ENCODE measurements around the gene ZNF423.

GRCh38 chr16:49857423-49858181, 1.7 kb upstream of the ZNF423 start:
- TF ChIP-seq CTCF (IDR thresholded peaks at IDR 0.05): no peak
- no peak for TF ChIP-seq POLR2A (IDR thresholded peaks at IDR 0.05)

Data from lower leg skin (tissue), 3 donors.